Measurements from ENCODE around the gene DISP2.

DNA sequence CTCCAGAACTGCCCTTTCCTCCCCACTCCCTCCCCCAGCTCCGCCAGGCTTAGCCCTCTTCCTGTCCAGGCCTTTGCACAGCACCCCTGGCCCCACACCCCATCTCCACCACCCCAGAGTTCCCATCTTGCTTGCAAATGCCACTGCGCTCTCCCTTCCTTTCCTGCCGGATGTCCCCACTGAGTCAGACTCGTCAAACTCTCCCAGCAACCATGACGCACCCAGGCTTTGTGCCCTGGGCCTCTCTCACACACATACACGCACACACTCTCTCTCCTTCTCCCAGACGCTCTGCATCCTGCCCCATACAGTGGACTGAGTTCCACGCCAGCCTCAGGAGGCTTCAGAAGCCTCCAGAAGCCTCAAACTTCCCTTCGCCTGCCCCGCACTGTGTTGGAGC lies 14.5 kb upstream of the DISP2 start:
- TF ChIP-seq BACH2 (CRISPR knock-in tag; IDR thresholded peaks at IDR 0.05; ENCODE audit: borderline replicate concordance): no peak
- TF ChIP-seq, protein P1, sequence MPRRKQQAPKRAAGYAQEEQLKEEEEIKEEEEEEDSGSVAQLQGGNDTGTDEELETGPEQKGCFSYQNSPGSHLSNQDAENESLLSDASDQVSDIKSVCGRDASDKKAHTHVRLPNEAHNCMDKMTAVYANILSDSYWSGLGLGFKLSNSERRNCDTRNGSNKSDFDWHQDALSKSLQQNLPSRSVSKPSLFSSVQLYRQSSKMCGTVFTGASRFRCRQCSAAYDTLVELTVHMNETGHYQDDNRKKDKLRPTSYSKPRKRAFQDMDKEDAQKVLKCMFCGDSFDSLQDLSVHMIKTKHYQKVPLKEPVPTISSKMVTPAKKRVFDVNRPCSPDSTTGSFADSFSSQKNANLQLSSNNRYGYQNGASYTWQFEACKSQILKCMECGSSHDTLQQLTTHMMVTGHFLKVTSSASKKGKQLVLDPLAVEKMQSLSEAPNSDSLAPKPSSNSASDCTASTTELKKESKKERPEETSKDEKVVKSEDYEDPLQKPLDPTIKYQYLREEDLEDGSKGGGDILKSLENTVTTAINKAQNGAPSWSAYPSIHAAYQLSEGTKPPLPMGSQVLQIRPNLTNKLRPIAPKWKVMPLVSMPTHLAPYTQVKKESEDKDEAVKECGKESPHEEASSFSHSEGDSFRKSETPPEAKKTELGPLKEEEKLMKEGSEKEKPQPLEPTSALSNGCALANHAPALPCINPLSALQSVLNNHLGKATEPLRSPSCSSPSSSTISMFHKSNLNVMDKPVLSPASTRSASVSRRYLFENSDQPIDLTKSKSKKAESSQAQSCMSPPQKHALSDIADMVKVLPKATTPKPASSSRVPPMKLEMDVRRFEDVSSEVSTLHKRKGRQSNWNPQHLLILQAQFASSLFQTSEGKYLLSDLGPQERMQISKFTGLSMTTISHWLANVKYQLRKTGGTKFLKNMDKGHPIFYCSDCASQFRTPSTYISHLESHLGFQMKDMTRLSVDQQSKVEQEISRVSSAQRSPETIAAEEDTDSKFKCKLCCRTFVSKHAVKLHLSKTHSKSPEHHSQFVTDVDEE (CRISPR knock-in tag; IDR thresholded peaks at IDR 0.05): no peak
- TF ChIP-seq, protein P2, sequence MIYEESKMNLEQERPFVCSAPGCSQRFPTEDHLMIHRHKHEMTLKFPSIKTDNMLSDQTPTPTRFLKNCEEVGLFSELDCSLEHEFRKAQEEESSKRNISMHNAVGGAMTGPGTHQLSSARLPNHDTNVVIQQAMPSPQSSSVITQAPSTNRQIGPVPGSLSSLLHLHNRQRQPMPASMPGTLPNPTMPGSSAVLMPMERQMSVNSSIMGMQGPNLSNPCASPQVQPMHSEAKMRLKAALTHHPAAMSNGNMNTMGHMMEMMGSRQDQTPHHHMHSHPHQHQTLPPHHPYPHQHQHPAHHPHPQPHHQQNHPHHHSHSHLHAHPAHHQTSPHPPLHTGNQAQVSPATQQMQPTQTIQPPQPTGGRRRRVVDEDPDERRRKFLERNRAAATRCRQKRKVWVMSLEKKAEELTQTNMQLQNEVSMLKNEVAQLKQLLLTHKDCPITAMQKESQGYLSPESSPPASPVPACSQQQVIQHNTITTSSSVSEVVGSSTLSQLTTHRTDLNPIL (CRISPR knock-in tag; IDR thresholded peaks at IDR 0.05; ENCODE audit: low read depth): no peak

All from SK-N-SH treated with all-trans-retinoic acid at 6 μM for 48 hours (cell line).